NCI-H2107 treated with DMSO at 0.1 percent for 48 hours (cell line): ENCODE data around the gene GGCX.

Source experiments
- DNase-seq: peaks from one replicate; lab custom pipeline; 2025; ENCODE audit not compliant: unreplicated experiment; lab: John Stamatoyannopoulos, UW

Gene GGCX

DNA sequence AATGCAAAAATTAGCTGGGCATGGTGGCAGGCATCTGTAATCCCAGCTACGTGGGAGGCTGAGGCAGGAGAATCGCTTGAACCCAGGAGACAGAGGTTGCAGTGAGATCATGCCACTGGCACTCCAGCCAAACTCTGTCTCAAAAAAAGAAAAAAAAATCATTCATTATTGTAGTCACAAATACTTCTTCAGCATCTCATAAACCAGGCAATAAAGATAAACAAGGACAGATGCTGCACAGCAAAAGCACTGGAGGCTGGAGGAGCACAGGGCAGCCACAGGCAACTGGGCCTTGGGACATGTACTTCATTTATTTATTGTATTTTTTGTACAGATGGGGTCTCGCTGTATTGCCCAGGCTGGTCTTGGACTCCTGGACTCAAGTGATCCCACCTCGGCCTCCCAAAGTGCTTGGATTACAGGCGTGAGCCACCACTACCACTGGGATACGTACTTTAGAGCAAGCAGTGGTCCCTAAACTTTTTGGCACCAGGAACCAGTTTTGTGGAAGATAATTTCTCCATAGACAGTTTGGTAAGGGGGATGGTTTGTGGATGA, 39.1 kb downstream of the GGCX start:
- DNase-seq: no peak

GRCh38 chr2:85516653-85517389, 44.5 kb downstream of the GGCX start:
- DNase-seq: no peak

DNA sequence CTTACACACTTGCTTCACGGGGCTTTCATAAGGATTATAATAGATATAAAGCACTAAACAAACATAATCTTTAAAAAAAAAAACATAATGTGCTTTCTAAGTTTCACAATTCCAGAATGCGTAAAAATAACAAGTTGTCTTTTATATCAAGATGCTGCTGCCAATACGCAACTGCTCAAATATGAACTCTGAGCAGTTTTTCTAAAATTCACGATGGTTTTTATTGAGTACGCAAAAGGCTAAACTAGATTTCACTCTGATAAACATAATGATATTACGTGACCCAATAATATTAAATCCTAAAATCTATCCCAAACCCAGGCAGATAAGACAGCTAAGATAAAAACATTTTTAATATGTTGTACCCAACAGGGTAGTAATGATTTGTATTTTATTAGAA, 47.0 kb downstream of the GGCX start:
- no peak for DNase-seq

- DNase-seq: no peak
These were observed 50.1 kb downstream of the GGCX start for GRCh38 chr2:85511008-85511811.

DNA sequence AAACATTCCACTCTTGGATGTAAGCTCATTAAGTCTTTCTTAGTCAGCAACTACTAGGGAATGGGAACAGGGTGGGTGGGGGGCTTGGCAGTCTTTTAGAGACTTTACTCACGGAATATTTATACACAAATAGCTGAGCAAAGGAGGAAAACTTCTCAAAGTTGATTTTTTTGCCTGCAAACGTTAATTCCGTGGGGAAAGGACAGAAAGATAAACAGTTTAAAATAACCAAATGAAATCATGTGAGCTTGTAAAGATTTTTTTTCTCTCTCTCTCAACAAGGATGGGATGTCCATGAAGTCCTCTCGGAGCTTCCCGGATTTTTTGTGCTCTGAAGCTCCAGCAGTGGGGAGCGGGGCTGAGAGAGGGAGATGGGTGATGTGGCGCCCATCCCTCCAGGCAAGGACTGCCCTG, 54.5 kb downstream of the GGCX start:
- no peak for DNase-seq

DNA sequence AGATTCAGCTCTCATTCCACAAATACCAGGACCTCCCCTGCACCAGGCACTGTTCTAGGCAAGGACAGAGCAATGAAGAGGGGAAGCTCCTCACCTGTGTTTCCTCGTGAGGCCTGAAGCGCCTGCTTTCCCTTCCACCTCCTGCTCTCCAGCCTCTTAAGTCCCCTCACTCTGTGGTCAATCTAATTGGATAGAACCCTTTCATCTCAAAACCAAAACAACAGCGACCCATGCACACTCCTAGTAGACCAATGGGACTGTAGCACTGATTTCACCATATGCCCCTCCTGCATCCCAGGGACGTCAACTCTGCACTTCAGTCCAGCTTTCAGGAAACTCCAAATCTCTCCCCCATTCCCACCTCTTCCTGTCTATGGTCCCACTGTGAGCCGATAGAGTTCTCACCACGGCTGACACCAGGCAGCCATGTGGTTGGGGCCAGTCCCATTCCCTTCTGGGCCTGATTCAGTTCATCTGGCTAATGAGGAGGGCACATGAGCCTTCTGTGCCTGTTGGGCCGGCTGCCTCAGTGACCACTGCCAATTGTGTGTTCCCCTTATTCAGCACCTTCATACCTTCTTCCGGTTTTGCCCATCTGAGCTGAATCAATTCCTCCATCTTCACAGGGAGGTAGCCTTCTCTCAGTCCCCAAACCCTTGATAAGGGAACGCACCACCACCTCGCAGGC, 55.6 kb downstream of the GGCX start:
- DNase-seq: no peak

DNA sequence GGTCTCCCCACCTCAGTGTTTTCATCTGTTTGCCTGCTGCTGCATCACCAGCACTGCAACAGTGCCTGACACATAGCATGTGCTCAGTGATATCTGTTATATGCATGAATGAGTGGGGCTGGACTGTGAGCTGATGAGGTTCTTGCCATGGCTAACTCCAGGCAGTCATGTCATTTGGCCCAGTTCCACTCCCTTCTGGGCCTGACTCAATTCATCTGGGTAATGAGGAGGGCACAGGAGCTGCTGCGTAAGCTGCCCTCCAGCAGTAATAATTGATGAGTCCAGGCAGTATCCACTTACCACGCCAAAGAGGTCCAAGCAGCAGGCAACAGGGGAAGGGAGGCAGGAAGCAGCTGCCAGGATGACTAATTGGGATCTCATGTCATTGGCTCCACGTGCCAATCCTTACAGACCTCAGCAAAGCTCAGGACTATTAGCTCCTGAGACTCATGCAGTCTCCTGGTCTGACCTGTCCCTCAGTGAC, 56.5 kb downstream of the GGCX start:
- DNase-seq: peak; percentile 35

GRCh38 chr2:85503851-85504777, 57.2 kb downstream of the GGCX start:
- no peak for DNase-seq

GRCh38 chr2:85503168-85503850, 58.0 kb downstream of the GGCX start:
- DNase-seq: no peak

DNA sequence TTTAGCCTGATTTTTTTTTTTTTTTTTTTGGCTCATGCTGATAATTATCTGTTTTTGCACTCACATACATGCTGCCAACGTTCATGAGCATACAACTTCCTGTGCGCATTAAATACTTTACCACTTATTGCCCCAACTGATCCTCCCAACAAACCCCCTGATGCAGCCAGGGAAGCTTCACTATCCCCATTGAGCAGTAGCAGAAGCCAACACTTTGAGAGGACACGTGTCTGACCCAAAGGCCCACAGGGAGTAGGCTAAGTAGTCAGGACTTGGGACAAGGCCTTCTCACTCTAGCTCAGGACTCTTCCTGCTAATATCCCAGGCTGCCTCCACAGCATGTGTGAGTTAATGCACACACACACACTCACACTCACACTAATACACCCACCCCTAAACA, 58.6 kb downstream of the GGCX start:
- no peak for DNase-seq

- DNase-seq: no peak
These were observed 60.0 kb downstream of the GGCX start for GRCh38 chr2:85501248-85501647.

- no peak for DNase-seq
These were observed 63.2 kb downstream of the GGCX start for GRCh38 chr2:85497944-85498630.

DNA sequence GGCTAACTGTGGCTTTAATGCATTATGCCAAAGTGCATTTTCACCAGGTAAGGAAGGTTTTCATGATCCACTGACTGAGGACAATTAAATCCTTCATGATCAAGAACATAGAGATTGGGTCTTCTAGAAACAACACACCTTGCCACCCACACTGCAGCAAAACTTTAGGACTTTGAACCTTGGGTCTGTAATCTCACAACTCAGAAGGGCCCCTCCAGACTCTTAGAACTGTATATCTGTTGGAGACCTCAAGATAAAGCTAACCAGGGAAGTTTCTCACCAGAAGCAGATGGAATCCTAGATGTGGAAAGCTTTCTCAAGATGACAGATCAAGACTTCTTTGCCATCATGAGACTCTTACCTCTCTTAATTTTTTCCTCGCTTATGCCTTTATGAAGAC, 64.9 kb downstream of the GGCX start:
- DNase-seq: no peak
